RWPE1 (cell line): Measurements from ENCODE around the gene CFD.
"Not testable (repeated sequence)": the region's sequence is repeated elsewhere in the genome, so short reads cannot be mapped to it uniquely, and the experiment has no call there.

Experiments used
- CTCF ChIA-PET: fragments of 350-600 bp; sonication (Branson Sonifier 250); formaldehyde crosslinking; extraction: SDS; loops from one replicate; lab custom pipeline; 2021; lab: Yijun Ruan, JAX
- POLR2A ChIA-PET: fragments of 400-600 bp; formaldehyde crosslinking; extraction: SDS; loops from one replicate; lab custom pipeline; 2020; ENCODE audit warnings: antibody characterized with exemption; ENCODE audit not compliant: low non-redundant PET; lab: Yijun Ruan, JAX
- DNase-seq: peaks from one replicate; pipeline ENCODE4 v3.0.0; 2012; ENCODE audit warnings: low spot score
- H3K27ac ChIP-seq: fragments of 450-650 bp; 2 replicates; pipeline ENCODE4 v1.5.1; 2017
- TF ChIP-seq, protein P1 (sequence below): fragments of 450-650 bp; conservative IDR thresholded peaks from 2 replicates; pipeline ENCODE4 v1.5.1; 2017; ENCODE audit warnings: low read depth, mild to moderate bottlenecking

The CFD gene

DNA sequence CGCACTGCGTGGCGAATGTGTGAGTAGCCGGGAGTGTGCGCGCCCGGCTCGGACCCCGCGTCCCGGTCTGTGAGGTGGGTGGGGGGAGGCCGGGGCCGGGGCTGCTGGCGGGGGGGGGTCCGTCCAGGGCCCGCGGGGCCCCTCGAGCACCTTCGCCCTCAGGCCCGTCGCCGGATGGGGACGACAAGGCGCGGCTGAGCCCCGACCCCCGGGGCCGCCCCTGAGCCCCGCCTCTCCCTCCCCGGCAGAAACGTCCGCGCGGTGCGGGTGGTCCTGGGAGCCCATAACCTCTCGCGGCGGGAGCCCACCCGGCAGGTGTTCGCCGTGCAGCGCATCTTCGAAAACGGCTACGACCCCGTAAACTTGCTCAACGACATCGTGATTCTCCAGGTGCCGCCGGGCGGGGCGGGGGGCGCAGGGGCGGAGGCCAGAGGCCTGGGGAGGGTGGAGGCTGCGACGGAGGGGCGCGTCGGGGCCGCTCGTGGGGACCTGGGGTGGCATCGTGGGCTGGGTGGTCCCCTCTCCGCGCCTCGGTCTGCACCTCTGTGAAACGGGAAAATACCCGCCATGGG, 6.4 kb upstream of the CFD start:
- TF ChIP-seq, protein P1, sequence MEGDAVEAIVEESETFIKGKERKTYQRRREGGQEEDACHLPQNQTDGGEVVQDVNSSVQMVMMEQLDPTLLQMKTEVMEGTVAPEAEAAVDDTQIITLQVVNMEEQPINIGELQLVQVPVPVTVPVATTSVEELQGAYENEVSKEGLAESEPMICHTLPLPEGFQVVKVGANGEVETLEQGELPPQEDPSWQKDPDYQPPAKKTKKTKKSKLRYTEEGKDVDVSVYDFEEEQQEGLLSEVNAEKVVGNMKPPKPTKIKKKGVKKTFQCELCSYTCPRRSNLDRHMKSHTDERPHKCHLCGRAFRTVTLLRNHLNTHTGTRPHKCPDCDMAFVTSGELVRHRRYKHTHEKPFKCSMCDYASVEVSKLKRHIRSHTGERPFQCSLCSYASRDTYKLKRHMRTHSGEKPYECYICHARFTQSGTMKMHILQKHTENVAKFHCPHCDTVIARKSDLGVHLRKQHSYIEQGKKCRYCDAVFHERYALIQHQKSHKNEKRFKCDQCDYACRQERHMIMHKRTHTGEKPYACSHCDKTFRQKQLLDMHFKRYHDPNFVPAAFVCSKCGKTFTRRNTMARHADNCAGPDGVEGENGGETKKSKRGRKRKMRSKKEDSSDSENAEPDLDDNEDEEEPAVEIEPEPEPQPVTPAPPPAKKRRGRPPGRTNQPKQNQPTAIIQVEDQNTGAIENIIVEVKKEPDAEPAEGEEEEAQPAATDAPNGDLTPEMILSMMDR: no peak
- CTCF ChIA-PET: no interaction called here

DNA sequence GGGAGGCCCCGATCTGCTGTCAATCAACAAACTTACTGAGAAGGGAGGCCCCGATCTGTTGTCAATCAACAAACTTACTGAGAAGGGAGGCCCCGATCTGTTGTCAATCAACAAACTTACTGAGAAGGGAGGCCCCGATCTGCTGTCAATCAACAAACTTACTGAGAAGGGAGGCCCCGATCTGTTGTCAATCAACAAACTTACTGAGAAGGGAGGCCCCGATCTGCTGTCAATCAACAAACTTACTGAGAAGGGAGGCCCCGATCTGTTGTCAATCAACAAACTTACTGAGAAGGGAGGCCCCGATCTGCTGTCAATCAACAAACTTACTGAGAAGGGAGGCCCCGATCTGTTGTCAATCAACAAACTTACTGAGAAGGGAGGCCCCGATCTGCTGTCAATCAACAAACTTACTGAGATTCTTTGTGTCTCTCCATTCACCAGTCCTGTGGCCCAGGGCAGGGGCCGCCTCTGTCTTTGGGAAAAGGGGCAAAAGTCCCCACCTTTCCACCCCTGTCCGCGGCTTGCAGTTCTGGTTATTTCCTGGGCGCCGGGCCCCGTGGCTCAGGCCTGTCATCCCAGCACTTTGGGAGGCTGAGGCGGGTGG, 5.7 kb upstream of the CFD start:
- not testable (repeated sequence) for H3K27ac ChIP-seq, DNase-seq
- POLR2A ChIA-PET: interaction anchor here (0.5 kb wide), 1 partner anchor 9 kb away, joined by 5 read pairs; no protein-coding TSS in a partner anchor
- CTCF ChIA-PET: interaction anchor here (0.6 kb wide), 1 partner anchor 40 kb away, joined by 3 read pairs; no protein-coding TSS in a partner anchor

More for the DNA sequence above, 6.4 kb upstream of the CFD start:
- H3K27ac ChIP-seq: no peak overlapping the region
- no peak for DNase-seq
- POLR2A ChIA-PET: no interaction called here

DNA sequence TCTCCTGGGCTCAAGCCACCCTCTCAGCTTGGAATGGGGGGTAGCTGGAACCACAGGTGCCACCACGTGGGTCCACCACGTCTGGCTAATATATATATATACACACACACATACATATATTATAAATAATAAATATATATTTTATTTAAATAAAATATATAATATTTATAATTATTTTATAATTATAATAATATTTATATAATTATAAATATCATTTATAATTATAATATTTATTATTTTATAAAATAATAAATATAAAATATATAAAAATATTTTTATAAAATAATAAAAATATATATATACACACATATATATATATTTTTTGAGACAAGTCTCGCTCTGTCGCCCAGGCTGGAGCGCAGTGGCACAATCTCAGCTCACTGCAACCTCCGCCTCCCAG, 4.9 kb upstream of the CFD start:
- CTCF ChIA-PET: interaction anchor here (0.6 kb wide), 2 partner anchors 39 to 85 kb away, joined by 3 to 4 read pairs; no protein-coding TSS in a partner anchor
- TF ChIP-seq, protein P1: no peak
- POLR2A ChIA-PET: interaction anchor here (0.5 kb wide), 1 partner anchor 10 kb away, joined by 5 read pairs; no protein-coding TSS in a partner anchor
- no peak overlapping the region for H3K27ac ChIP-seq
- no peak for DNase-seq

DNA sequence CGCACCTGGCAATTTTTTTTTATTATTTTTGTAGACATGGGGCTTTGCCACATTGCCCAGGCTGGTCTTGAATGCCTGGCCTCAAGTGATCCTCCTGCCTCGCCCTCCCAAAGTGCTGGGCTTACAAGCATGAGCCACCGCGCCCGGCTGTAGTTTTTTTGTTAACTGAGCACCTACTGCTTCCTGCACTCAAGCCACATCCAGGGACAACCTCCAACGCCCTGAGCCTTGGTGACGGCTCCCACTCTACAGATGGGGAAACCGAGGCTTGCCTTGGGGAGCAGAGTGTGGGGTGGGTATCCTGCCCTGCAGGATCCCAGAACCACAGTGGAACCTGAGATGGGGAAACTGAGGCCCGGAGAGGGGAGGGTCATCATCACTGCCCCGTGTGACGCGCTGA, 4.3 kb upstream of the CFD start:
- TF ChIP-seq, protein P1: no peak
- POLR2A ChIA-PET: no interaction called here
- CTCF ChIA-PET: no interaction called here
- no peak for DNase-seq
- no peak overlapping the region for H3K27ac ChIP-seq

DNA sequence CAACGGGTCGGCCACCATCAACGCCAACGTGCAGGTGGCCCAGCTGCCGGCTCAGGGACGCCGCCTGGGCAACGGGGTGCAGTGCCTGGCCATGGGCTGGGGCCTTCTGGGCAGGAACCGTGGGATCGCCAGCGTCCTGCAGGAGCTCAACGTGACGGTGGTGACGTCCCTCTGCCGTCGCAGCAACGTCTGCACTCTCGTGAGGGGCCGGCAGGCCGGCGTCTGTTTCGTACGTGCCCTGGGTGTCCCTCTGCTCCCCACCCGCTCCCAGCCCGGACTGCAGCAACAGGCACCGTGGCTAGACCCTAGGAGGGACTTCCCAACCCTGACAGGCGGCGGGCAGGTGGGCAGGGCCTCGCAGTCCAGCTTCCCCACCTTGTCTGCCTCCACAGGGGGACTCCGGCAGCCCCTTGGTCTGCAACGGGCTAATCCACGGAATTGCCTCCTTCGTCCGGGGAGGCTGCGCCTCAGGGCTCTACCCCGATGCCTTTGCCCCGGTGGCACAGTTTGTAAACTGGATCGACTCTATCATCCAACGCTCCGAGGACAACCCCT, 3.8 kb upstream of the CFD start:
- DNase-seq: no peak
- H3K27ac ChIP-seq: no peak overlapping the region
- POLR2A ChIA-PET: no interaction called here
- CTCF ChIA-PET: interaction anchor here (0.6 to 0.9 kb wide), 2 partner anchors 65 to 83 kb away, joined by 4 to 5 read pairs; no protein-coding TSS in a partner anchor
- TF ChIP-seq, protein P1: no peak

DNA sequence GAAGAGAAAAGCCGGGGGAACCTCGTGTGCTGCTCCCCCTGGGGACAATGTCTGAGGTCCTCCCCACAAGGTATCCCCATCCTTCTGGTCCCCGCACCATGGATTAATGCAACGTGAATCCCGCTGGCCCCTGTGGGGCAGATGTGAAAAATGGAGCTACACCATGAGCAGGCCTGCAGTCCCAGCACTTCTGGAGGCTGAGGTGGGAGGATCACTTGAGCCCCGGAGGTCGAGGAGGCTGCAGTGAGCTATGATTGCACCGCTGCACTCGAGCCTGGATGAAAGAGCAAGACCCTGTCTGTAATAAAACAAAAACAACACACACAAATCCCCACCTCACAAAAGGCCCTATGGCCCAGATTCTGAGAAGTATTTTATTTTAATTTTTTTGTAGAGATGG, 1.2 kb upstream of the CFD start:
- DNase-seq: no peak
- TF ChIP-seq, protein P1: no peak
- ChIA-PET CTCF (interaction anchor here (0.7 kb wide), 1 partner anchor 62 kb away, joined by 4 read pairs; no protein-coding TSS in a partner anchor), POLR2A (no interaction called here)
- no peak overlapping the region for H3K27ac ChIP-seq
